D721Med (cell line): Measurements from ENCODE around the gene EVA1A.

Experiments used
- DNase-seq: peaks from one replicate; pipeline ENCODE4 v3.0.0; 2011; ENCODE audit warnings: low spot score; ENCODE audit not compliant: insufficient read length
- FAIRE-seq: peaks from 2 replicates; lab custom pipeline; 2011; peaks lifted over from hg19 to GRCh38; lab: Jason Lieb, UNC
- CTCF ChIP-seq: IDR thresholded peaks from 2 replicates; pipeline ENCODE4 v1.5.1; 2012; ENCODE audit warnings: mild to moderate bottlenecking, control low read depth; ENCODE audit not compliant: insufficient read depth; ENCODE audit errors: missing control alignments

Gene EVA1A

DNA sequence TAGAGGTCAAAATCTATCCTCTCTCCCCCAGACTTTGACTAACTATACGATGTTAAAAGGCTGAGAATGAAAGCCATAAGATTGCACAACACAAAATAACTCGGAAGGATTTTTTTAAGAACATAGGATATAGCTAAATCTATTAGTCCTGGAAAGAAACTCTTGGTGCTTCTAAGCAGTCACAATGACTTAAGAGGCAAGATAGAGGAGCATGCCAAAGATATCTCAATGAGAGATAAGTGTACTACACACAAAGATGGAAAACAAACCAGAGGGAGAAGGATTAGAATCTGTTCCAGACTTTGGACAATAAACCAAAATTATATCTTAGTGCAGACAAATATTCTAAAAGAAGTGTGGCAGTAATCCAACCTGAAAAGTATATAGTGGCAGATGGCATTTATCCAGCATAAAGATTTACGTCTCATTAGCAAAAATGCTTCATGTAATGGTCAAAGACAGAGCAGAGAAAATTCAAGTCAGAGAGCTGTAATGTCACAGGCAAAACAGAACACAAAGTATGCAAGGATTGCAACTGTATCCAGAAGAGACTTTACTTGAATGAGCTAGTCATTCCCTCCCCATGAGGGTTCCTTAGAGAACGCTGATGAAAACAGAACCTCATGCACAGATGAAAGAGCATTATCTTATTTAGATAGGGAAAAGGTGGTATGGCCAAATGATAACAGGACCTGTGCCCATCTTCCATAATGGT lies 28.8 kb upstream of the EVA1A start:
- FAIRE-seq: no peak
- no peak for DNase-seq
- TF ChIP-seq CTCF: no peak

DNA sequence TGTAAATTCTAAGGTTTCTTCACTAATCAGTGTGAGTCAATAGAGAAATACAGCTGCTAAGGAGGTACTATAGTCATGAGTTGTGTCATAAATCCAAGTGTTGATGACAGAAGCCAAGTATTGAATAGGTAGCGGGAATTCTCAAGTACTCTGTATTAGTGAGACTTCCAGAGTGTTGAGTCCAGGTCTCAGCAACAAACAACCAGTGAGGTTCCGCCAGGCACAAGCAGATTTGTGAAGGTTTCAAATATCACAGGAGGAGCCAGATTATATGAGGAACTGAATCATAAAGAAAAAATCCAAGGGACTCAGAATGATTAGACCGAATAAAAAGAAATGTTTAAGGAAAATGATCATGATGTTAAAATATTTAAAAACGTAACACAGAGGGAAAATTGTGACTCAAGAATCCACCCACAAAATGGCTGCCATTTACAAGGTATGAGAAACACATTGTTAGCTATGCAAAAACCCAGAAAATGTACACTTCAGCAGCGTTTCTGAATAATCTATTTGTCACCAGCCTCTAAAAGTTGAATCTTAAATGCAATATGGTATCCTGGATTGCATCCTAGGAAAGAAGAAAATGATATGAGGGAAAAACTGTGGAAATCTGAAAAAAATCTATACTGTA lies 27.3 kb upstream of the EVA1A start:
- no peak for DNase-seq
- FAIRE-seq: no peak

GRCh38 chr2:75586971-75587370 lies 26.2 kb upstream of the EVA1A start:
- DNase-seq (no peak), FAIRE-seq (no peak)
- no peak for TF ChIP-seq CTCF

More for the DNA sequence above, 27.3 kb upstream of the EVA1A start:
- no peak for TF ChIP-seq CTCF

GRCh38 chr2:75582840-75583239 lies 22.1 kb upstream of the EVA1A start:
- TF ChIP-seq CTCF: no peak
- no peak for DNase-seq
- FAIRE-seq: no peak

DNA sequence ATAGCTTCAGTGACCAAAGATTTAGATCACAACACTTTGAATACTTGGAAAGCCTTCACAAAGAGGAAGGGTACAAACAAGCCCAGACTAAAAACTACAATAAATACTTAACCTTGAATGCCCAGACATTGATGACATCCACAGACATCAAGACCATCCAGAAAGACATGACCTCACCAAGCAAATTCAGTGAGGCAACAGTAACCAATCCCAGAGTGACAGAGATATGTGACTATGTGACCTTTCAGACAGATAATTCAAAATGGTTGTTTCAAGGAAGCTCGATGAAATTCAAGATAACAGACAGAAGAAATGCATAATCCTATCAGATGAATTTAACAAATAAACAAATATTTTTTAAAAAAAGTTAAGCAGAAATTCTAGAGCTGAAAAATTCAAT lies 19.9 kb upstream of the EVA1A start:
- TF ChIP-seq CTCF: no peak
- FAIRE-seq (no peak), DNase-seq (no peak)

DNA sequence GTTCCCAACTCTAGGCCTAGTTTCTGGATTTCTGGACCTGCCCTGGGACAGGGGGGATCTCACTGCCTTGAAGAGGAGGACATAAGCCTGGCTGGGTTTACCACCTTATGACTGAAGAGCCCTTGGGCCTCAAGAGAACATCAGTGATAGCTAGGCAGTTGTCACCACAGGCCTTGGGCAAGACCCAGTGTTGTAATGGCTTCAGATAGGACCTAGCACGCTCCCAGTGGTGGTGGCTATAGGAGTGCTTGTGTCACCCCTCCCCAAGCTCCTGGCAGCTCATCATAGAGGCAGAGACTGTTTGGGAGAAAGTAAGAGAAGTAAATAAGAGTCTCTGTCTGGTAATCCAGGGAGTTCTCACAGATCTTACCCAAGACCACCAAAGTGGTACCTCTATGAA lies 19.4 kb upstream of the EVA1A start:
- TF ChIP-seq CTCF: no peak
- FAIRE-seq (no peak), DNase-seq (no peak)

DNA sequence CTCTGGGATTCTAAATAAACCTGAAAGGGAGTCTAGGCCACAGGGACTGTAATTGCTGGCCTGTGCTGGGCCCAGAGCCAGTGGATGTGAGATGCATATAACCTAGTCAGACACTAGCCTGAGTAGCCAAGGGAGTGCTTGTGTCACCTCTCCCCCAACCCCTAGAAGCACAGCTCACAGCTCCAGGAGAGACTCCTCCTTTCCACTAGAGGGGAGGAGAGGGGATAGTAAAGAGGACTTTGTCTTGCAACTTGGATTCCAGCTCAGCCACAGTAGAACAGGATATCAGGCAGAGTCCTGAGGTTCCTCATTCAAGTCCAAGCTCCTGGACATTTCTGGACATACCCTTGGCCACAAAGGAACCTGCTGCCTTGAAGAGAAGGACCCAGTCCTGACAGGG lies 18.4 kb upstream of the EVA1A start:
- TF ChIP-seq CTCF: no peak
- no peak for FAIRE-seq
- DNase-seq: no peak
